IMR-90 (cell line): ENCODE data around the gene GSN.

Experiments used
- CEBPB ChIP-seq: IDR thresholded peaks from 2 replicates; pipeline ENCODE4 v1.6.1; 2012; ENCODE audit warnings: low read depth, low read length, improper control_type of control experiment
- CHD1 ChIP-seq: IDR thresholded peaks from 2 replicates; pipeline ENCODE4 v1.6.1; 2012; ENCODE audit warnings: low read depth, low read length, improper control_type of control experiment
- ELK1 ChIP-seq: fragments of 150-350 bp; IDR thresholded peaks from 2 replicates; pipeline ENCODE4 v1.6.1; 2016; ENCODE audit warnings: low read depth, mild to moderate bottlenecking, low read length, moderate library complexity, borderline replicate concordance
- FOS ChIP-seq: fragments of 150-350 bp; IDR thresholded peaks from 2 replicates; pipeline ENCODE4 v1.6.1; 2016; ENCODE audit warnings: low read depth, low read length
- MAZ ChIP-seq: IDR thresholded peaks from 2 replicates; pipeline ENCODE4 v1.6.1; 2012; ENCODE audit warnings: low read depth, mild to moderate bottlenecking, low read length, improper control_type of control experiment, moderate library complexity, borderline replicate concordance
- POLR2A ChIP-seq: IDR thresholded peaks from 2 replicates; pipeline ENCODE4 v1.6.1; 2012; ENCODE audit warnings: mild to moderate bottlenecking, low read depth, low read length
- RCOR1 ChIP-seq: IDR thresholded peaks from 2 replicates; pipeline ENCODE4 v1.6.1; 2012; ENCODE audit warnings: mild to moderate bottlenecking, low read length, improper control_type of control experiment; ENCODE audit not compliant: insufficient replicate concordance
- USF2 ChIP-seq: fragments of 150-350 bp; IDR thresholded peaks from 2 replicates; pipeline ENCODE4 v1.6.1; 2017; ENCODE audit warnings: mild to moderate bottlenecking, antibody characterized with exemption, low read length, low read depth
- TF ChIP-seq, protein P1 (sequence below): conservative IDR thresholded peaks from 2 replicates; pipeline ENCODE4 v1.5.1; 2012; ENCODE audit warnings: mild to moderate bottlenecking, low read depth, low read length, improper control_type of control experiment

GRCh38 chr9:121253162-121253561, 14.8 kb upstream of the GSN start:
- TF ChIP-seq, protein P1, sequence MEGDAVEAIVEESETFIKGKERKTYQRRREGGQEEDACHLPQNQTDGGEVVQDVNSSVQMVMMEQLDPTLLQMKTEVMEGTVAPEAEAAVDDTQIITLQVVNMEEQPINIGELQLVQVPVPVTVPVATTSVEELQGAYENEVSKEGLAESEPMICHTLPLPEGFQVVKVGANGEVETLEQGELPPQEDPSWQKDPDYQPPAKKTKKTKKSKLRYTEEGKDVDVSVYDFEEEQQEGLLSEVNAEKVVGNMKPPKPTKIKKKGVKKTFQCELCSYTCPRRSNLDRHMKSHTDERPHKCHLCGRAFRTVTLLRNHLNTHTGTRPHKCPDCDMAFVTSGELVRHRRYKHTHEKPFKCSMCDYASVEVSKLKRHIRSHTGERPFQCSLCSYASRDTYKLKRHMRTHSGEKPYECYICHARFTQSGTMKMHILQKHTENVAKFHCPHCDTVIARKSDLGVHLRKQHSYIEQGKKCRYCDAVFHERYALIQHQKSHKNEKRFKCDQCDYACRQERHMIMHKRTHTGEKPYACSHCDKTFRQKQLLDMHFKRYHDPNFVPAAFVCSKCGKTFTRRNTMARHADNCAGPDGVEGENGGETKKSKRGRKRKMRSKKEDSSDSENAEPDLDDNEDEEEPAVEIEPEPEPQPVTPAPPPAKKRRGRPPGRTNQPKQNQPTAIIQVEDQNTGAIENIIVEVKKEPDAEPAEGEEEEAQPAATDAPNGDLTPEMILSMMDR: no peak
- TF ChIP-seq POLR2A (no peak), USF2 (no peak), ELK1 (no peak), CEBPB (no peak), MAZ (no peak), RCOR1 (no peak), CHD1 (no peak), FOS (no peak)
